Right lobe of liver (tissue), 6 donors: ENCODE measurements around the gene PRSS16. TPM values are rescaled to one million over a fixed set of nuclear protein-coding genes. Genes with fewer than 3 reads are reported as not detected.

Source experiments
- ATAC-seq, 4 donors: fragments of 200-7000 bp; cut with Tn5 transposase; one replicate each; pipeline ENCODE4 v1.9.1; 2020; ENCODE audit warnings: mild to moderate bottlenecking in 4 of 4, moderate library complexity in 4 of 4
- DNase-seq, 3 donors: peaks; one replicate each; pipeline ENCODE4 v3.0.0-alpha.2; 2020
- H3K27ac ChIP-seq, 3 donors: fragments of 200-600 bp; one replicate each; pipeline ENCODE4 v1.8.0; 2022
- H3K27me3 ChIP-seq, 2 donors: fragments of 200-600 bp; one replicate each; pipeline ENCODE4 v1.8.0; 2022
- H3K36me3 ChIP-seq, 4 donors: fragments of 200-600 bp; sonication (generic) in 1 of 4; one replicate each; pipeline versions ENCODE4 v1.5.1 to v1.8.0; 2017 to 2022; ENCODE audit warnings: control low read depth in 1 of 4
- H3K4me1 ChIP-seq, 4 donors: fragments of 200-600 bp; sonication (generic) in 1 of 4; one replicate each; pipeline versions ENCODE4 v1.5.1 to v1.8.0; 2017 to 2022; ENCODE audit warnings: control low read depth in 1 of 4
- H3K4me3 ChIP-seq, 3 donors: fragments of 200-600 bp; one replicate each; pipeline ENCODE4 v1.8.0; 2022
- H3K9me3 ChIP-seq, 4 donors: fragments of 200-600 bp; sonication (generic) in 1 of 4; one replicate each; pipeline versions ENCODE4 v1.5.1 to v1.8.0; 2017 to 2022; ENCODE audit warnings: control low read depth in 1 of 4
- POLR2A ChIP-seq: fragments of 450-650 bp; IDR thresholded peaks from one replicate; pipeline ENCODE4 v1.6.1; 2017; ENCODE audit warnings: antibody characterized with exemption, mild to moderate bottlenecking
- WGBS: methylation state at CpG from one replicate; pipeline ENCODE4 v1.1.6; 2018; ENCODE audit warnings: low coverage, low lambda C conversion rate; ENCODE audit not compliant: insufficient coverage; ENCODE audit errors: missing lambda C conversion rate; 5-methylcytosine and 5-hydroxymethylcytosine counted together
- intact Hi-C, 2 donors: fragments of 100-400 bp; cut with DNase I; formaldehyde crosslinking; loops; one replicate each; pipeline versions ENCODE4 v1.11.2 to v1.14.1; 2022
- total RNA-seq, 6 experiments: library from RNA; depleted of rRNA in 2 of 6; stranded (reverse); fragments of >200 nt in 2 of 6; fragmentation: NEBNext Ultra II Directional in 3 of 6; extraction: Animal tissue kit (Norgen Biotek cat#: 25700) in 3 of 6; gene quantifications; one replicate each; pipeline versions ENCODE4 v1.1.0 to v1.2.4, GENCODE V29; 2016 to 2023
- TF ChIP-seq, protein P1 (sequence below), 4 donors: fragments of 200-600 bp in 3 of 4; fragments of 450-650 bp in 1 of 4; IDR thresholded peaks; one replicate each; pipeline versions ENCODE4 v1.5.1 to v1.8.0; 2016 to 2022; ENCODE audit warnings: antibody characterized with exemption in 4 of 4, mild to moderate bottlenecking in 2 of 4
- donor health status: DM: no; HTN: yes; CAD: no.
- donor health status: DM: no; HTN: no; CAD: no.
- donor health status: DM: no; HTN: no; CAD: no.
- donor health status: DM: no; HTN: yes; CAD: no.
- donor health status: DM: no; HTN: yes; CAD: no.

The PRSS16 gene
- total RNA-seq, 6 experiments from 2014 or later: 0.29 to 0.37 TPM; not detected in 4

DNA sequence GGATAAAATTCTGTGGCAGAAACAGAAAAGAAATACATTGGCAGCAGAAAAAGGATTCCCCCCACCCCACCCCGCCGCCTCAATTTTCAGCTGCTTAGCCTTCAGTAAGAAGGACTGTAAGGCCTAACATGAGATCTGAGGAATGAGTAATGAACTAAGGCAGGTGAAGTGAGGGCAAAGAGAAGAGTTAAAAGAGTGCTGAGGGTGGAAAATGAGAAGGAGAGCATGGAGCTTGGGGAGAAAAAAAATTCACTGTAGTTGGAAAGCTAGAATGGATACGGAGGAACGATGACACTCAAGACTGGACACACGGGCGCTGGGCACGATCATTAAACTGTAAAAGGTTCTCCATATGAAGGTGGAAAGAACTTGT, 50.0 kb downstream of the PRSS16 start:
- no peak overlapping the region for H3K4me3 ChIP-seq
- H3K9me3 ChIP-seq: no peaks in the 10 kb centered on the region
- ATAC-seq: no peak
- H3K27me3 ChIP-seq: peaks cover 6 to 39% of the 10 kb centered on the region in 2 donors
- intact Hi-C loops: no loop called here
- H3K4me1 ChIP-seq: no peaks in the 10 kb centered on the region
- DNase-seq: no peak
- no peak overlapping the region for H3K27ac ChIP-seq
- no peaks in the 10 kb centered on the region for H3K36me3 ChIP-seq
- WGBS: 22% methylated on average over 7 of the region's 7 CpGs
- TF ChIP-seq POLR2A: no peak
- TF ChIP-seq, protein P1, sequence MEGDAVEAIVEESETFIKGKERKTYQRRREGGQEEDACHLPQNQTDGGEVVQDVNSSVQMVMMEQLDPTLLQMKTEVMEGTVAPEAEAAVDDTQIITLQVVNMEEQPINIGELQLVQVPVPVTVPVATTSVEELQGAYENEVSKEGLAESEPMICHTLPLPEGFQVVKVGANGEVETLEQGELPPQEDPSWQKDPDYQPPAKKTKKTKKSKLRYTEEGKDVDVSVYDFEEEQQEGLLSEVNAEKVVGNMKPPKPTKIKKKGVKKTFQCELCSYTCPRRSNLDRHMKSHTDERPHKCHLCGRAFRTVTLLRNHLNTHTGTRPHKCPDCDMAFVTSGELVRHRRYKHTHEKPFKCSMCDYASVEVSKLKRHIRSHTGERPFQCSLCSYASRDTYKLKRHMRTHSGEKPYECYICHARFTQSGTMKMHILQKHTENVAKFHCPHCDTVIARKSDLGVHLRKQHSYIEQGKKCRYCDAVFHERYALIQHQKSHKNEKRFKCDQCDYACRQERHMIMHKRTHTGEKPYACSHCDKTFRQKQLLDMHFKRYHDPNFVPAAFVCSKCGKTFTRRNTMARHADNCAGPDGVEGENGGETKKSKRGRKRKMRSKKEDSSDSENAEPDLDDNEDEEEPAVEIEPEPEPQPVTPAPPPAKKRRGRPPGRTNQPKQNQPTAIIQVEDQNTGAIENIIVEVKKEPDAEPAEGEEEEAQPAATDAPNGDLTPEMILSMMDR (IDR thresholded peaks at IDR 0.05): no peak

DNA sequence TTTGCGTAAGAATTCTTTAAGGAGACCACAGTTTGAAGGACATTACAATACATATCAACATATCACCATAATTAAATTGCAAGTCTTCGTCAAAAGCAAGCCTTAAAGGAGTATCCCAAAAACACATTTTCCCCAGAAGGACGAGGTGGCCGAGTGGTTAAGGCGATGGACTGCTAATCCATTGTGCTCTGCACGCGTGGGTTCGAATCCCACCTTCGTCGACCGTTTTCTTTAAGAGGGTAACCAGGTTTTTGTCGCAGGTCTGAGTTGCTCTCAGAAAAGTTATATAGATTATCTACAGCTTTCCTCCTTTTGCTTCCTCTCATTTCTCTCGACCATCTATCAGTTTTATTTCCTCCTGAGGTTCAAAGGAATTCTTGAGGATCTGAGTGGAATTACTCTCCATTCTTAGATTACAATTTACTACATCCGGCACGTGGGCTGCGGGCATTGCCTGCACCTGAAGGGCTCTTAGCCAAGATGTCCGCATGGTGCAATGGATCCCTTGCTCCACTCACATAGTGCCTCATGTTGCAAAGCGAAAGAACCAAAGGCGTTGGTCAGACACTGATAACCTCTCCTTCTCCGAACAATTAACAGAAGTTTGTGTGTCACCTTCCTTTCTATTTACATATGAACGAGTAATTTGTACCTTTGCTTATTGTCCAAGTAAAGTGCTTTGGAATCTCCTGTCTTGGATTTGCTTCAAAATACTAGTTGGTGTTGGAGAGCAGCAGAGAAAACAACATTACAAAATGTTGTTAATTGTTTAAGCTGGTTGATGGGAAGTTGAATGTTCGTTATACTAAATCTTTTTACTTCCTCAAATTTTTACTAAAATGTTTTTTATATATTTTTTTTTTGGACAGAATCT, 50.6 kb downstream of the PRSS16 start:
- ATAC-seq: no peak
- Histone ChIP-seq H3K4me3 (no peak overlapping the region), H3K27me3 (peaks cover 6 to 37% of the 10 kb centered on the region in 2 donors), H3K9me3 (no peaks in the 10 kb centered on the region), H3K36me3 (no peaks in the 10 kb centered on the region), H3K27ac (no peak overlapping the region), H3K4me1 (no peaks in the 10 kb centered on the region)
- DNase-seq: no peak
- WGBS: 17% methylated on average over 22 of the region's 22 CpGs
- TF ChIP-seq, protein P1 (IDR thresholded peaks at IDR 0.05): no peak
- intact Hi-C loops: no loop called here

- intact Hi-C loops: no loop called here
- DNase-seq (no peak), ATAC-seq (no peak)
- Histone ChIP-seq H3K4me1 (no peaks in the 10 kb centered on the region), H3K27me3 (peaks cover 0 to 26% of the 10 kb centered on the region in 2 donors), H3K36me3 (no peaks in the 10 kb centered on the region), H3K9me3 (no peaks in the 10 kb centered on the region), H3K4me3 (no peak overlapping the region), H3K27ac (no peak overlapping the region)
- WGBS: 39% methylated on average over 16 of the region's 16 CpGs
- TF ChIP-seq, protein P1 (IDR thresholded peaks at IDR 0.05): no peak
- no peak for TF ChIP-seq POLR2A
These were observed 56.2 kb downstream of the PRSS16 start for GRCh38 chr6:27303613-27304272.

Other genes starting within 250 kb of the PRSS16 start
- gene POM121L2, start 64.6 kb downstream of the PRSS16 start, total RNA-seq: not detected
- gene ZNF391, start 141.1 kb downstream of the PRSS16 start, total RNA-seq: under 1 TPM in 5 of 6 experiments, not detected in 1; 0.09 to 0.42 (median 0.18) TPM
- 1 to 10 TPM; 1.1 to 1.8 (median 1.7) TPM for gene ZNF184, start 225.4 kb downstream of the PRSS16 start, total RNA-seq